ENCODE measurements around the gene BTD.

The BTD gene, protein sequence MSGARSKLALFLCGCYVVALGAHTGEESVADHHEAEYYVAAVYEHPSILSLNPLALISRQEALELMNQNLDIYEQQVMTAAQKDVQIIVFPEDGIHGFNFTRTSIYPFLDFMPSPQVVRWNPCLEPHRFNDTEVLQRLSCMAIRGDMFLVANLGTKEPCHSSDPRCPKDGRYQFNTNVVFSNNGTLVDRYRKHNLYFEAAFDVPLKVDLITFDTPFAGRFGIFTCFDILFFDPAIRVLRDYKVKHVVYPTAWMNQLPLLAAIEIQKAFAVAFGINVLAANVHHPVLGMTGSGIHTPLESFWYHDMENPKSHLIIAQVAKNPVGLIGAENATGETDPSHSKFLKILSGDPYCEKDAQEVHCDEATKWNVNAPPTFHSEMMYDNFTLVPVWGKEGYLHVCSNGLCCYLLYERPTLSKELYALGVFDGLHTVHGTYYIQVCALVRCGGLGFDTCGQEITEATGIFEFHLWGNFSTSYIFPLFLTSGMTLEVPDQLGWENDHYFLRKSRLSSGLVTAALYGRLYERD

GRCh38 chr3:15601399-15602145 lies at the start of gene BTD, which contains the start of gene HACL1:
Gene BTD, plus strand, starts transcription at chr3:15601745. Its CDS starts 33,695 bp downstream, at chr3:15635440.
Gene HACL1, minus strand, starts transcription at chr3:15601569. Its CDS starts 106 bp downstream, at chr3:15601463.
- in situ Hi-C loops (cut with HindIII; ENCODE audit: low sequenced_read_pairs), result no loop called here
- TF ChIP-seq, protein P1, sequence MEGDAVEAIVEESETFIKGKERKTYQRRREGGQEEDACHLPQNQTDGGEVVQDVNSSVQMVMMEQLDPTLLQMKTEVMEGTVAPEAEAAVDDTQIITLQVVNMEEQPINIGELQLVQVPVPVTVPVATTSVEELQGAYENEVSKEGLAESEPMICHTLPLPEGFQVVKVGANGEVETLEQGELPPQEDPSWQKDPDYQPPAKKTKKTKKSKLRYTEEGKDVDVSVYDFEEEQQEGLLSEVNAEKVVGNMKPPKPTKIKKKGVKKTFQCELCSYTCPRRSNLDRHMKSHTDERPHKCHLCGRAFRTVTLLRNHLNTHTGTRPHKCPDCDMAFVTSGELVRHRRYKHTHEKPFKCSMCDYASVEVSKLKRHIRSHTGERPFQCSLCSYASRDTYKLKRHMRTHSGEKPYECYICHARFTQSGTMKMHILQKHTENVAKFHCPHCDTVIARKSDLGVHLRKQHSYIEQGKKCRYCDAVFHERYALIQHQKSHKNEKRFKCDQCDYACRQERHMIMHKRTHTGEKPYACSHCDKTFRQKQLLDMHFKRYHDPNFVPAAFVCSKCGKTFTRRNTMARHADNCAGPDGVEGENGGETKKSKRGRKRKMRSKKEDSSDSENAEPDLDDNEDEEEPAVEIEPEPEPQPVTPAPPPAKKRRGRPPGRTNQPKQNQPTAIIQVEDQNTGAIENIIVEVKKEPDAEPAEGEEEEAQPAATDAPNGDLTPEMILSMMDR (IDR thresholded peaks at IDR 0.05; ENCODE audit: low read depth, low read length), result peak; percentile 31
- peak within 1 kb of the TSS; percentile 84 for H3K4me3 ChIP-seq (ENCODE audit: low read depth, low read length)
- DNase-seq (ENCODE audit: low read depth, low spot score), result peak; percentile 100

DNA sequence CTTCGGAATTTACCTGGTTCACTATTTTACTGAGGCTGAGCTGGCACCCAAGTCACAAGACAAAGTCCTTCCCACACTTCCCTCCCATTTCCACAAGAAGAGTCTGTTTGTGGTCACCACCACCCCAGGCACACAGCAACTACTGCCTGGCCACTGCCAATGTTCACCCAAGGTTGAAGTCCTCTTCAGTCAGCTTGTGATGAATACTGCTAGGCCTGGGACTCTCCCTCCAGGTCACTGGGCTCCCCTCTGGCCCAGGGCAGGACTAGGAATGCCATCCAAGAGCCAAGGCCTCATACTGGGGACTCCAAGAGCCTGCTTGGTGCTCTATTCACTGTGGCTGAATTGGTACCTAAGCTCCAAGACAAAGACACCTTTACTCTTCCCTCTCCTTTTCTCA lies 49.6 kb upstream of the BTD start:
- in situ Hi-C loops (cut with HindIII; ENCODE audit: low sequenced_read_pairs), result no loop called here
- no peak for DNase-seq (ENCODE audit: low read depth, low spot score)
- TF ChIP-seq, protein P1 (IDR thresholded peaks at IDR 0.05; ENCODE audit: low read depth, low read length), result no peak
- no peak overlapping the region for H3K4me3 ChIP-seq (ENCODE audit: low read depth, low read length)

DNA sequence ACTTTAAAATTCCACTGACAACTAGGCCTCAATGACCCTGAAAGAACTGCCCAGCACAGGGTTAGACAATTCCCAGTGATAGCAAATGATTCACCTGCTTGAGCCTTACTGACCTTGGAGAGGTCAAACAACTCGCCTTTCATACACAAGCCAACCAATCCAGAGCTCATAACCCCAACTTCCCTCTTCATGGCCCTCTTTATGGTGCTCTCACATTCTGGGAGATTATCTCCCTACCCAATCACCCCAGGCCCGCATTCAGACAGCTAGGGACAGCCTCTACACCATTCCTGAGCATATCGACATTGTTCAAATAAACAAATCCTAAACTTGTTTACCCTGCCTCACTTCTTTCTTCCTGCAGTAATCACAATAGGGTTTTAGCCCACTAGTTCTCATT lies 47.8 kb upstream of the BTD start:
- in situ Hi-C loops (cut with HindIII; ENCODE audit: low sequenced_read_pairs), result no loop called here
- TF ChIP-seq, protein P1 (IDR thresholded peaks at IDR 0.05; ENCODE audit: low read depth, low read length), result no peak
- H3K4me3 ChIP-seq (ENCODE audit: low read depth, low read length), result no peak overlapping the region
- no peak for DNase-seq (ENCODE audit: low read depth, low spot score)

- in situ Hi-C loops (cut with HindIII; ENCODE audit: low sequenced_read_pairs), result no loop called here
- no peak for DNase-seq (ENCODE audit: low read depth, low spot score)
- H3K4me3 ChIP-seq (ENCODE audit: low read depth, low read length), result no peak overlapping the region
- TF ChIP-seq, protein P1 (IDR thresholded peaks at IDR 0.05; ENCODE audit: low read depth, low read length), result no peak
These were observed 45.0 kb upstream of the BTD start for GRCh38 chr3:15556512-15556911.

- H3K4me3 ChIP-seq (ENCODE audit: low read depth, low read length), result no peak overlapping the region
- DNase-seq (ENCODE audit: low read depth, low spot score), result peak; percentile 88
- in situ Hi-C loops (cut with HindIII; ENCODE audit: low sequenced_read_pairs), result no loop called here
- TF ChIP-seq, protein P1 (IDR thresholded peaks at IDR 0.05; ENCODE audit: low read depth, low read length), result peak; percentile 57
These were observed 44.0 kb upstream of the BTD start for GRCh38 chr3:15557511-15557946.

- no peak overlapping the region for H3K4me3 ChIP-seq (ENCODE audit: low read depth, low read length)
- TF ChIP-seq, protein P1 (IDR thresholded peaks at IDR 0.05; ENCODE audit: low read depth, low read length), result no peak
- in situ Hi-C loops (cut with HindIII; ENCODE audit: low sequenced_read_pairs), result no loop called here
- DNase-seq (ENCODE audit: low read depth, low spot score), result no peak
These were observed 43.0 kb upstream of the BTD start for GRCh38 chr3:15558581-15558980.
